HG03520 (cell line): ENCODE measurements around the gene SMAP2.

Source experiments
- ATAC-seq: cut with Tn5 transposase; IDR thresholded peaks from one replicate; pipeline ENCODE4 v1.9.1; 2021; ENCODE audit warnings: mild to moderate bottlenecking, moderate library complexity; ENCODE audit not compliant: unreplicated experiment

The SMAP2 gene

GRCh38 chr1:40416709-40417108 is 43.2 kb downstream of the SMAP2 start:
- no peak for ATAC-seq

GRCh38 chr1:40421431-40422384 is 48.2 kb downstream of the SMAP2 start:
- ATAC-seq: no peak

GRCh38 chr1:40422630-40423263 is 49.2 kb downstream of the SMAP2 start:
- no peak for ATAC-seq

- ATAC-seq: no peak
Observed at GRCh38 chr1:40423264-40423642, 49.7 kb downstream of the SMAP2 start.

- ATAC-seq: no peak
Observed at GRCh38 chr1:40423951-40424618, 50.6 kb downstream of the SMAP2 start.

GRCh38 chr1:40425198-40425597 is 51.7 kb downstream of the SMAP2 start:
- no peak for ATAC-seq

- no peak for ATAC-seq
Observed at GRCh38 chr1:40431385-40431784, 57.9 kb downstream of the SMAP2 start.

GRCh38 chr1:40432644-40433390 is 59.3 kb downstream of the SMAP2 start:
- ATAC-seq: no peak

GRCh38 chr1:40435471-40435870 is 61.9 kb downstream of the SMAP2 start:
- ATAC-seq: no peak

- no peak for ATAC-seq
Observed at GRCh38 chr1:40435876-40436275, 62.3 kb downstream of the SMAP2 start.

GRCh38 chr1:40438391-40439015 is 65.0 kb downstream of the SMAP2 start:
- no peak for ATAC-seq

- ATAC-seq: no peak
Observed at GRCh38 chr1:40439247-40439646, 65.7 kb downstream of the SMAP2 start.

GRCh38 chr1:40449684-40450494 is 76.4 kb downstream of the SMAP2 start, which contains the start of gene ZFP69B:
Gene ZFP69B, plus strand, starts transcription at chr1:40450476. Its CDS starts 486 bp downstream, at chr1:40450962.
- peak; percentile 74 for ATAC-seq

- peak; percentile 44 for ATAC-seq
Observed at GRCh38 chr1:40450495-40451237, 77.1 kb downstream of the SMAP2 start.

GRCh38 chr1:40451238-40451585 is 77.7 kb downstream of the SMAP2 start:
- no peak for ATAC-seq

GRCh38 chr1:40454873-40455272 is 81.3 kb downstream of the SMAP2 start:
- ATAC-seq: no peak

- ATAC-seq: no peak
Observed at GRCh38 chr1:40462956-40463590, 89.5 kb downstream of the SMAP2 start.

- no peak for ATAC-seq
Observed at GRCh38 chr1:40469327-40469726, 95.8 kb downstream of the SMAP2 start.
